Breast epithelium (tissue), 3 donors: ENCODE data around the gene SLC16A12.

Experiments
- POLR2A ChIP-seq: fragments of 450-650 bp; IDR thresholded peaks from one replicate; pipeline ENCODE4 v1.6.1; 2016; ENCODE audit warnings: antibody characterized with exemption, mild to moderate bottlenecking, moderate library complexity
- TF ChIP-seq, protein P1 (sequence below), 3 donors: fragments of 450-650 bp; IDR thresholded peaks; one replicate each; pipeline ENCODE4 v1.5.1; 2016 to 2017; ENCODE audit warnings: antibody characterized with exemption in 3 of 3, mild to moderate bottlenecking in 3 of 3, moderate library complexity in 3 of 3

- TF ChIP-seq, protein P1, sequence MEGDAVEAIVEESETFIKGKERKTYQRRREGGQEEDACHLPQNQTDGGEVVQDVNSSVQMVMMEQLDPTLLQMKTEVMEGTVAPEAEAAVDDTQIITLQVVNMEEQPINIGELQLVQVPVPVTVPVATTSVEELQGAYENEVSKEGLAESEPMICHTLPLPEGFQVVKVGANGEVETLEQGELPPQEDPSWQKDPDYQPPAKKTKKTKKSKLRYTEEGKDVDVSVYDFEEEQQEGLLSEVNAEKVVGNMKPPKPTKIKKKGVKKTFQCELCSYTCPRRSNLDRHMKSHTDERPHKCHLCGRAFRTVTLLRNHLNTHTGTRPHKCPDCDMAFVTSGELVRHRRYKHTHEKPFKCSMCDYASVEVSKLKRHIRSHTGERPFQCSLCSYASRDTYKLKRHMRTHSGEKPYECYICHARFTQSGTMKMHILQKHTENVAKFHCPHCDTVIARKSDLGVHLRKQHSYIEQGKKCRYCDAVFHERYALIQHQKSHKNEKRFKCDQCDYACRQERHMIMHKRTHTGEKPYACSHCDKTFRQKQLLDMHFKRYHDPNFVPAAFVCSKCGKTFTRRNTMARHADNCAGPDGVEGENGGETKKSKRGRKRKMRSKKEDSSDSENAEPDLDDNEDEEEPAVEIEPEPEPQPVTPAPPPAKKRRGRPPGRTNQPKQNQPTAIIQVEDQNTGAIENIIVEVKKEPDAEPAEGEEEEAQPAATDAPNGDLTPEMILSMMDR (IDR thresholded peaks at IDR 0.05), result no peak
- TF ChIP-seq POLR2A, result no peak
Observed at GRCh38 chr10:89491932-89492331, 43.5 kb downstream of the SLC16A12 start.
